ENCODE data around the gene FGD2.
A peak's percentile ranks its signal among the peaks of the same experiment; 100 is the strongest.
"Not testable (repeated sequence)": the region's sequence is repeated elsewhere in the genome, so short reads cannot be mapped to it uniquely, and the experiment has no call there.

Gene FGD2

GRCh38 chr6:37056112-37056403 is 50.6 kb downstream of the FGD2 start:
- no peak overlapping the region for H3K27ac ChIP-seq (ENCODE audit: low read depth, low read length)
- no peaks in the 10 kb centered on the region for H3K79me2 ChIP-seq (ENCODE audit: control insufficient read depth, insufficient read depth, low read length, unreplicated experiment)
- H3K27me3 ChIP-seq (ENCODE audit: insufficient read depth, low read length), result no peaks in the 10 kb centered on the region
- H3K4me3 ChIP-seq (ENCODE audit: low read depth, low read length), result no peak overlapping the region
- H3K36me3 ChIP-seq (ENCODE audit: insufficient read depth, low read length), result no peaks in the 10 kb centered on the region
- no peak overlapping the region for H2AFZ ChIP-seq (ENCODE audit: low read length, unreplicated experiment)
- H3K4me1 ChIP-seq (ENCODE audit: control insufficient read depth, insufficient read depth, low read length, unreplicated experiment), result peaks cover 23% of the 10 kb centered on the region

- H3K36me3 ChIP-seq (ENCODE audit: insufficient read depth, low read length), result no peaks in the 10 kb centered on the region
- no peak overlapping the region for H2AFZ ChIP-seq (ENCODE audit: low read length, unreplicated experiment)
- no peak overlapping the region for H3K4me3 ChIP-seq (ENCODE audit: low read depth, low read length)
- no peaks in the 10 kb centered on the region for H3K79me2 ChIP-seq (ENCODE audit: control insufficient read depth, insufficient read depth, low read length, unreplicated experiment)
- no peak overlapping the region for H3K27ac ChIP-seq (ENCODE audit: low read depth, low read length)
- no peaks in the 10 kb centered on the region for H3K27me3 ChIP-seq (ENCODE audit: insufficient read depth, low read length)
- H3K4me1 ChIP-seq (ENCODE audit: control insufficient read depth, insufficient read depth, low read length, unreplicated experiment), result peaks cover 23% of the 10 kb centered on the region
Measured at GRCh38 chr6:37056439-37057127, 51.1 kb downstream of the FGD2 start.

- H2AFZ ChIP-seq (ENCODE audit: low read length, unreplicated experiment), result no peak overlapping the region
- H3K79me2 ChIP-seq (ENCODE audit: control insufficient read depth, insufficient read depth, low read length, unreplicated experiment), result no peaks in the 10 kb centered on the region
- H3K36me3 ChIP-seq (ENCODE audit: insufficient read depth, low read length), result no peaks in the 10 kb centered on the region
- no peak overlapping the region for H3K27ac ChIP-seq (ENCODE audit: low read depth, low read length)
- no peak overlapping the region for H3K4me3 ChIP-seq (ENCODE audit: low read depth, low read length)
- H3K27me3 ChIP-seq (ENCODE audit: insufficient read depth, low read length), result no peaks in the 10 kb centered on the region
- H3K4me1 ChIP-seq (ENCODE audit: control insufficient read depth, insufficient read depth, low read length, unreplicated experiment), result peaks cover 23% of the 10 kb centered on the region
Measured at GRCh38 chr6:37057128-37057471, 51.6 kb downstream of the FGD2 start.

- Histone ChIP-seq H3K4me3 (ENCODE audit: low read depth, low read length) (no peak overlapping the region), H3K79me2 (ENCODE audit: control insufficient read depth, insufficient read depth, low read length, unreplicated experiment) (no peaks in the 10 kb centered on the region), H3K27me3 (ENCODE audit: insufficient read depth, low read length) (no peaks in the 10 kb centered on the region), H3K4me1 (ENCODE audit: control insufficient read depth, insufficient read depth, low read length, unreplicated experiment) (peaks cover 23% of the 10 kb centered on the region), H3K27ac (ENCODE audit: low read depth, low read length) (no peak overlapping the region), H3K36me3 (ENCODE audit: insufficient read depth, low read length) (no peaks in the 10 kb centered on the region), H2AFZ (ENCODE audit: low read length, unreplicated experiment) (no peak overlapping the region)
Measured at GRCh38 chr6:37057678-37058077, 52.2 kb downstream of the FGD2 start.

- no peak overlapping the region for H2AFZ ChIP-seq (ENCODE audit: low read length, unreplicated experiment)
- H3K4me3 ChIP-seq (ENCODE audit: low read depth, low read length), result no peak overlapping the region
- H3K4me1 ChIP-seq (ENCODE audit: control insufficient read depth, insufficient read depth, low read length, unreplicated experiment), result peaks cover 23% of the 10 kb centered on the region
- no peak overlapping the region for H3K27ac ChIP-seq (ENCODE audit: low read depth, low read length)
- H3K79me2 ChIP-seq (ENCODE audit: control insufficient read depth, insufficient read depth, low read length, unreplicated experiment), result no peaks in the 10 kb centered on the region
- no peaks in the 10 kb centered on the region for H3K36me3 ChIP-seq (ENCODE audit: insufficient read depth, low read length)
- no peaks in the 10 kb centered on the region for H3K27me3 ChIP-seq (ENCODE audit: insufficient read depth, low read length)
Measured at GRCh38 chr6:37058084-37058586, 52.7 kb downstream of the FGD2 start.

- H3K36me3 ChIP-seq (ENCODE audit: insufficient read depth, low read length); H3K27me3 ChIP-seq (ENCODE audit: insufficient read depth, low read length); H3K79me2 ChIP-seq (ENCODE audit: control insufficient read depth, insufficient read depth, low read length, unreplicated experiment); H3K4me3 ChIP-seq (ENCODE audit: low read depth, low read length); H2AFZ ChIP-seq (ENCODE audit: low read length, unreplicated experiment): not testable (repeated sequence)
- H3K4me1 ChIP-seq (ENCODE audit: control insufficient read depth, insufficient read depth, low read length, unreplicated experiment), result peaks cover 23% of the 10 kb centered on the region
- peak overlapping the region; percentile 94 for H3K27ac ChIP-seq (ENCODE audit: low read depth, low read length)
Measured at GRCh38 chr6:37058984-37059343, 53.5 kb downstream of the FGD2 start.

GRCh38 chr6:37059344-37060194 is 54.1 kb downstream of the FGD2 start:
- H3K4me1 ChIP-seq (ENCODE audit: control insufficient read depth, insufficient read depth, low read length, unreplicated experiment), result peaks cover 23% of the 10 kb centered on the region
- H3K4me3 ChIP-seq (ENCODE audit: low read depth, low read length), result peak overlapping the region; percentile 65
- H2AFZ ChIP-seq (ENCODE audit: low read length, unreplicated experiment), result peak overlapping the region; percentile 46
- peak overlapping the region; percentile 94 for H3K27ac ChIP-seq (ENCODE audit: low read depth, low read length)
- H3K27me3 ChIP-seq (ENCODE audit: insufficient read depth, low read length), result no peaks in the 10 kb centered on the region
- H3K79me2 ChIP-seq (ENCODE audit: control insufficient read depth, insufficient read depth, low read length, unreplicated experiment), result no peaks in the 10 kb centered on the region
- no peaks in the 10 kb centered on the region for H3K36me3 ChIP-seq (ENCODE audit: insufficient read depth, low read length)

GRCh38 chr6:37060195-37060559 is 54.7 kb downstream of the FGD2 start:
- no peak overlapping the region for H2AFZ ChIP-seq (ENCODE audit: low read length, unreplicated experiment)
- no peaks in the 10 kb centered on the region for H3K36me3 ChIP-seq (ENCODE audit: insufficient read depth, low read length)
- H3K4me3 ChIP-seq (ENCODE audit: low read depth, low read length), result no peak overlapping the region
- H3K4me1 ChIP-seq (ENCODE audit: control insufficient read depth, insufficient read depth, low read length, unreplicated experiment), result peaks cover 23% of the 10 kb centered on the region
- H3K79me2 ChIP-seq (ENCODE audit: control insufficient read depth, insufficient read depth, low read length, unreplicated experiment), result no peaks in the 10 kb centered on the region
- H3K27ac ChIP-seq (ENCODE audit: low read depth, low read length), result peak overlapping the region; percentile 94
- H3K27me3 ChIP-seq (ENCODE audit: insufficient read depth, low read length), result no peaks in the 10 kb centered on the region

- Histone ChIP-seq H3K27me3 (ENCODE audit: insufficient read depth, low read length) (no peaks in the 10 kb centered on the region), H3K4me1 (ENCODE audit: control insufficient read depth, insufficient read depth, low read length, unreplicated experiment) (peaks cover 23% of the 10 kb centered on the region), H2AFZ (ENCODE audit: low read length, unreplicated experiment) (no peak overlapping the region), H3K4me3 (ENCODE audit: low read depth, low read length) (no peak overlapping the region), H3K79me2 (ENCODE audit: control insufficient read depth, insufficient read depth, low read length, unreplicated experiment) (no peaks in the 10 kb centered on the region), H3K27ac (ENCODE audit: low read depth, low read length) (no peak overlapping the region), H3K36me3 (ENCODE audit: insufficient read depth, low read length) (no peaks in the 10 kb centered on the region)
Measured at GRCh38 chr6:37061157-37061804, 55.8 kb downstream of the FGD2 start.

- no peak overlapping the region for H2AFZ ChIP-seq (ENCODE audit: low read length, unreplicated experiment)
- H3K4me1 ChIP-seq (ENCODE audit: control insufficient read depth, insufficient read depth, low read length, unreplicated experiment), result peaks cover 19% of the 10 kb centered on the region
- H3K79me2 ChIP-seq (ENCODE audit: control insufficient read depth, insufficient read depth, low read length, unreplicated experiment), result no peaks in the 10 kb centered on the region
- no peak overlapping the region for H3K27ac ChIP-seq (ENCODE audit: low read depth, low read length)
- H3K4me3 ChIP-seq (ENCODE audit: low read depth, low read length), result no peak overlapping the region
- no peaks in the 10 kb centered on the region for H3K27me3 ChIP-seq (ENCODE audit: insufficient read depth, low read length)
- no peaks in the 10 kb centered on the region for H3K36me3 ChIP-seq (ENCODE audit: insufficient read depth, low read length)
Measured at GRCh38 chr6:37062424-37062823, 57.0 kb downstream of the FGD2 start.

Measured in ACC112 (cell line).